Astrocyte (in vitro differentiated cells and primary cell): ENCODE measurements around the gene TBC1D22B. TPM values are rescaled to one million over a fixed set of nuclear protein-coding genes. Genes with fewer than 3 reads are reported as not detected.

Source experiments
- DNase-seq: peaks from one replicate; pipeline ENCODE4 v3.0.0-alpha.2; 2010; ENCODE audit warnings: low read depth
- FAIRE-seq: peaks from 2 replicates; lab custom pipeline; 2011; peaks lifted over from hg19 to GRCh38; lab: Jason Lieb, UNC
- H2AFZ ChIP-seq: 2 replicates; pipeline ENCODE4 v1.6.0; 2012; ENCODE audit warnings: low read depth, low read length, inconsistent platforms
- H3K27ac ChIP-seq: 2 replicates; pipeline ENCODE4 v1.5.1; 2011; ENCODE audit warnings: low read depth, low read length, inconsistent platforms
- H3K27me3 ChIP-seq: 2 replicates; pipeline ENCODE4 v1.6.0; 2011; ENCODE audit warnings: low read length, inconsistent platforms; ENCODE audit not compliant: insufficient read depth
- H3K36me3 ChIP-seq: 2 replicates; pipeline ENCODE4 v1.5.1; 2011; ENCODE audit warnings: low read length, inconsistent platforms; ENCODE audit not compliant: insufficient read depth
- H3K4me1 ChIP-seq: 2 replicates; pipeline ENCODE4 v1.5.1; 2011; ENCODE audit warnings: low read length, inconsistent platforms; ENCODE audit not compliant: insufficient read depth
- H3K4me2 ChIP-seq: 2 replicates; pipeline ENCODE4 v1.6.0; 2012; ENCODE audit warnings: low read length, inconsistent platforms
- H3K4me3 ChIP-seq: 2 replicates; pipeline ENCODE4 v1.5.1; 2011; ENCODE audit warnings: low read depth, mild to moderate bottlenecking, low read length, inconsistent platforms; ENCODE audit not compliant: insufficient read depth
- H3K79me2 ChIP-seq: 2 replicates; pipeline ENCODE4 v1.6.0; 2012; ENCODE audit warnings: mild to moderate bottlenecking, low read length, inconsistent platforms; ENCODE audit not compliant: insufficient read depth
- H3K9ac ChIP-seq: 2 replicates; pipeline ENCODE4 v1.6.0; 2012; ENCODE audit warnings: mild to moderate bottlenecking, low read length, inconsistent platforms
- H3K9me3 ChIP-seq: 2 replicates; pipeline ENCODE4 v1.5.1; 2012; ENCODE audit warnings: low read depth, mild to moderate bottlenecking, low read length, inconsistent platforms; ENCODE audit not compliant: insufficient read depth
- H4K20me1 ChIP-seq: 2 replicates; pipeline ENCODE4 v1.6.0; 2012; ENCODE audit warnings: low read length, inconsistent platforms; ENCODE audit not compliant: insufficient read depth
- H3K27ac Mint-ChIP-seq: one replicate; pipeline ENCODE4 v1.8.0; 2021; ENCODE audit warnings: mild to moderate bottlenecking, mixed read lengths; ENCODE audit not compliant: unreplicated experiment
- H3K27me3 Mint-ChIP-seq: one replicate; pipeline ENCODE4 v1.8.0; 2021; ENCODE audit warnings: low read depth, mixed read lengths; ENCODE audit not compliant: unreplicated experiment
- H3K36me3 Mint-ChIP-seq: one replicate; pipeline ENCODE4 v1.8.0; 2021; ENCODE audit warnings: low read depth, mixed read lengths; ENCODE audit not compliant: unreplicated experiment
- H3K4me1 Mint-ChIP-seq: one replicate; pipeline ENCODE4 v1.8.0; 2021; ENCODE audit warnings: low read depth, mixed read lengths; ENCODE audit not compliant: unreplicated experiment
- H3K4me3 Mint-ChIP-seq: one replicate; pipeline ENCODE4 v1.8.0; 2021; ENCODE audit warnings: mild to moderate bottlenecking, moderate library complexity, mixed read lengths; ENCODE audit not compliant: unreplicated experiment
- H3K9me3 Mint-ChIP-seq: one replicate; pipeline ENCODE4 v1.8.0; 2021; ENCODE audit warnings: mild to moderate bottlenecking, mixed read lengths; ENCODE audit not compliant: unreplicated experiment
- EZH2 ChIP-seq: IDR thresholded peaks from 2 replicates; pipeline ENCODE4 v1.6.1; 2012; ENCODE audit warnings: mild to moderate bottlenecking, low read length, inconsistent platforms; ENCODE audit not compliant: insufficient read depth
- total RNA-seq: library from RNA; stranded (reverse); gene quantifications from 2 replicates; pipeline ENCODE4 v1.2.1, GENCODE V29; 2021
- TF ChIP-seq, protein P1 (sequence below): IDR thresholded peaks from 2 replicates; pipeline ENCODE4 v1.5.1; 2011; ENCODE audit warnings: low read depth, mild to moderate bottlenecking, inconsistent platforms, low read length, moderate library complexity; ENCODE audit not compliant: insufficient read depth

TBC1D22B gene
- total RNA-seq, 1 donor from 2014 or later: 10.8 TPM

DNA sequence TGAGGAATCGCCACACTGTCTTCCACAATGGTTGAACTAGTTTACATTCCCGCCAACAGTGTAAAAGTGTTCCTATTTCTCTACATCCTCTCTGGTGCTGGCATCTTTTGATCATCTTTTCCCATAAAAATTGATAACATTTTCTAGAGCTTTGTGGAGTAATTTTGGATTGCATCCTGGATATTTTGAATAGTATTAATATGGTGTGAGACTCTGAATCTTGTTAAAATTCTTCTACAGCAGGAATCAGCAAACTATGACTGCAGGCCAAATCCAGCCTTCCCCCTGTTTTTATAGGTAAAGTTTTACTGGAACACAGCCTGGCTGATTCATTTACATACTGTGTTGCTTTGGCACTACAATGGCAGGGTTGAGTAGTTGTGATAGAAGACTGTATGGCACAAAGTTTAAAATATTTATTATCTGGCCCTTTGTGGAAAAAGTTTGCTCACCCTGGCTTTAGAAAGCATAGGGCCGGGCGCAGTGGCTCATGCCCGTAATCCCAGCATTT, 81.2 kb downstream of the TBC1D22B start:
- H4K20me1 ChIP-seq: no peaks in the 10 kb centered on the region
- no peaks in the 10 kb centered on the region for H3K4me1 Mint-ChIP-seq
- H2AFZ ChIP-seq: no peak overlapping the region
- H3K9ac ChIP-seq: no peak overlapping the region
- no peaks in the 10 kb centered on the region for H3K36me3 ChIP-seq
- H3K27me3 ChIP-seq: no peaks in the 10 kb centered on the region
- no peaks in the 10 kb centered on the region for H3K79me2 ChIP-seq
- no peak overlapping the region for H3K4me3 Mint-ChIP-seq
- TF ChIP-seq, protein P1, sequence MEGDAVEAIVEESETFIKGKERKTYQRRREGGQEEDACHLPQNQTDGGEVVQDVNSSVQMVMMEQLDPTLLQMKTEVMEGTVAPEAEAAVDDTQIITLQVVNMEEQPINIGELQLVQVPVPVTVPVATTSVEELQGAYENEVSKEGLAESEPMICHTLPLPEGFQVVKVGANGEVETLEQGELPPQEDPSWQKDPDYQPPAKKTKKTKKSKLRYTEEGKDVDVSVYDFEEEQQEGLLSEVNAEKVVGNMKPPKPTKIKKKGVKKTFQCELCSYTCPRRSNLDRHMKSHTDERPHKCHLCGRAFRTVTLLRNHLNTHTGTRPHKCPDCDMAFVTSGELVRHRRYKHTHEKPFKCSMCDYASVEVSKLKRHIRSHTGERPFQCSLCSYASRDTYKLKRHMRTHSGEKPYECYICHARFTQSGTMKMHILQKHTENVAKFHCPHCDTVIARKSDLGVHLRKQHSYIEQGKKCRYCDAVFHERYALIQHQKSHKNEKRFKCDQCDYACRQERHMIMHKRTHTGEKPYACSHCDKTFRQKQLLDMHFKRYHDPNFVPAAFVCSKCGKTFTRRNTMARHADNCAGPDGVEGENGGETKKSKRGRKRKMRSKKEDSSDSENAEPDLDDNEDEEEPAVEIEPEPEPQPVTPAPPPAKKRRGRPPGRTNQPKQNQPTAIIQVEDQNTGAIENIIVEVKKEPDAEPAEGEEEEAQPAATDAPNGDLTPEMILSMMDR: no peak
- no peak for TF ChIP-seq EZH2
- peaks cover 8% of the 10 kb centered on the region for H3K4me1 ChIP-seq
- DNase-seq: no peak
- peaks cover 13% of the 10 kb centered on the region for H3K36me3 Mint-ChIP-seq
- H3K4me3 ChIP-seq: no peak overlapping the region
- H3K4me2 ChIP-seq: no peak overlapping the region
- no peaks in the 10 kb centered on the region for H3K9me3 Mint-ChIP-seq
- no peak for FAIRE-seq
- H3K27ac Mint-ChIP-seq: no peak overlapping the region
- H3K9me3 ChIP-seq: no peaks in the 10 kb centered on the region
- H3K27ac ChIP-seq: no peak overlapping the region
- H3K27me3 Mint-ChIP-seq: no peaks in the 10 kb centered on the region

- TF ChIP-seq, protein P1: no peak
- no peak for TF ChIP-seq EZH2
- Histone ChIP-seq H3K4me1 (peaks cover 8% of the 10 kb centered on the region), H3K4me3 (no peak overlapping the region), H3K27me3 (no peaks in the 10 kb centered on the region), H3K27ac (no peak overlapping the region), H3K9ac (no peak overlapping the region), H3K9me3 (no peaks in the 10 kb centered on the region), H3K36me3 (no peaks in the 10 kb centered on the region), H3K4me2 (peak overlapping the region; percentile 54), H4K20me1 (no peaks in the 10 kb centered on the region), H3K79me2 (no peaks in the 10 kb centered on the region), H2AFZ (no peak overlapping the region)
- H3K36me3 Mint-ChIP-seq: peaks cover 5% of the 10 kb centered on the region
- no peak overlapping the region for H3K27ac Mint-ChIP-seq
- FAIRE-seq (no peak), DNase-seq (no peak)
- no peaks in the 10 kb centered on the region for H3K4me1 Mint-ChIP-seq
- H3K4me3 Mint-ChIP-seq: no peak overlapping the region
- H3K27me3 Mint-ChIP-seq: peaks cover 6% of the 10 kb centered on the region
- H3K9me3 Mint-ChIP-seq: peaks cover 4% of the 10 kb centered on the region
These were observed 82.4 kb downstream of the TBC1D22B start for GRCh38 chr6:37339741-37340638.

DNA sequence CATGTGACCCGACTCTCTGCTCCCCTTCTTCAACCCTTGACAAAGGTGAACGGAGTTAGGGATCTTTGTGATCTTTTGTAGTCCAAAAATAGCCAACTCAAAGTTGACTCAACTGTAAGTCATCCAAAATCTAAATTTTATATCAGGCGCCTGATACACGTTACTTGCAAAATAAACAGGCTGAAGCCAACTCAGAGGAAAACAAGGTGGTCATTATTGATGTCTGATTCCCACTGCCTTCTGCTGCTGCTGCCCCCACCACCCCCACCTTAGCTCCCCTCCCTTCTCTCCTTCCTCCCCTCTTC, 83.0 kb downstream of the TBC1D22B start:
- no peaks in the 10 kb centered on the region for H3K9me3 ChIP-seq
- peak overlapping the region; percentile 54 for H3K4me2 ChIP-seq
- H3K79me2 ChIP-seq: no peaks in the 10 kb centered on the region
- DNase-seq (no peak), FAIRE-seq (no peak)
- TF ChIP-seq, protein P1: no peak
- no peak for TF ChIP-seq EZH2
- H3K4me3 ChIP-seq: no peak overlapping the region
- H2AFZ ChIP-seq: no peak overlapping the region
- H3K27me3 ChIP-seq: no peaks in the 10 kb centered on the region
- H3K27ac ChIP-seq: no peak overlapping the region
- Mint-ChIP-seq H3K4me1 (no peaks in the 10 kb centered on the region), H3K36me3 (peaks cover 5% of the 10 kb centered on the region), H3K27me3 (peaks cover 6% of the 10 kb centered on the region), H3K4me3 (no peak overlapping the region), H3K9me3 (peaks cover 4% of the 10 kb centered on the region), H3K27ac (no peak overlapping the region)
- no peaks in the 10 kb centered on the region for H3K36me3 ChIP-seq
- H4K20me1 ChIP-seq: no peaks in the 10 kb centered on the region
- no peak overlapping the region for H3K9ac ChIP-seq
- peaks cover 8% of the 10 kb centered on the region for H3K4me1 ChIP-seq
